Gastroesophageal sphincter (tissue), 4 donors: ENCODE results near the gene ACIN1. TPM values are rescaled to one million over a fixed set of nuclear protein-coding genes. Genes with fewer than 3 reads are reported as not detected.

Experiments used
- ATAC-seq: fragments of 150-250 bp; one replicate; pipeline ENCODE4 v1.9.1; 2016; ENCODE audit warnings: mild to moderate bottlenecking, moderate library complexity
- H3K27ac ChIP-seq, 4 donors: fragments of 200-600 bp; sonication (generic) in 3 of 4; 1 replicate in 3 of 4; 2 replicates in 1 of 4; pipeline ENCODE4 v1.5.1; 2016 to 2019
- H3K27me3 ChIP-seq: fragments of 200-600 bp; sonication (generic); one replicate; pipeline ENCODE4 v1.5.1; 2019
- H3K36me3 ChIP-seq, 2 donors: fragments of 200-600 bp; sonication (generic); one replicate each; pipeline ENCODE4 v1.5.1; 2019; ENCODE audit warnings: control low read depth in 1 of 2
- H3K4me1 ChIP-seq, 3 donors: fragments of 200-600 bp; sonication (generic); 1 replicate in 2 of 3; 2 replicates in 1 of 3; pipeline ENCODE4 v1.5.1; 2016 to 2019; ENCODE audit warnings: control low read depth in 2 of 3
- H3K4me3 ChIP-seq, 2 donors: fragments of 200-600 bp; sonication (generic); one replicate each; pipeline ENCODE4 v1.5.1; 2019; ENCODE audit warnings: mild to moderate bottlenecking in 1 of 2, moderate library complexity in 1 of 2
- H3K9me3 ChIP-seq, 3 donors: fragments of 200-600 bp; sonication (generic); one replicate each; pipeline ENCODE4 v1.5.1; 2017 to 2019; ENCODE audit warnings: control low read depth in 2 of 3
- EP300 ChIP-seq: sonication (generic); formaldehyde crosslinking; IDR thresholded peaks from one replicate; pipeline ENCODE4 v1.6.1; 2017; ENCODE audit warnings: antibody characterized with exemption, mild to moderate bottlenecking
- POLR2A ChIP-seq, 2 donors: fragments of 450-650 bp; IDR thresholded peaks; one replicate each; pipeline ENCODE4 v1.6.1; 2017; ENCODE audit warnings: antibody characterized with exemption in 2 of 2, mild to moderate bottlenecking in 2 of 2, moderate library complexity in 1 of 2
- POLR2AphosphoS5 ChIP-seq: sonication (generic); formaldehyde crosslinking; IDR thresholded peaks from one replicate; pipeline ENCODE4 v1.6.1; 2017; ENCODE audit warnings: antibody characterized with exemption
- WGBS, 2 donors: methylation state at CpG; one replicate each; pipeline ENCODE4 v1.1.5; 2018; ENCODE audit warnings: low coverage in 1 of 2; 5-methylcytosine and 5-hydroxymethylcytosine counted together
- total RNA-seq, 4 donors: library from RNA; depleted of rRNA; stranded (reverse); fragments of >200 nt; gene quantifications; one replicate each; pipeline ENCODE4 v1.1.0, GENCODE V29; 2016
- TF ChIP-seq, protein P1 (sequence below), 4 experiments: fragments of 200-600 bp in 2 of 4; fragments of 450-650 bp in 2 of 4; sonication (generic) in 1 of 4; IDR thresholded peaks; one replicate each; pipeline ENCODE4 v1.5.1; 2017 to 2019; ENCODE audit warnings: antibody characterized with exemption in 4 of 4, mild to moderate bottlenecking in 2 of 4, moderate library complexity in 2 of 4

Gene ACIN1
- total RNA-seq, 4 donors from 2014 or later = 55.7 to 121 (median 91.8) TPM

DNA sequence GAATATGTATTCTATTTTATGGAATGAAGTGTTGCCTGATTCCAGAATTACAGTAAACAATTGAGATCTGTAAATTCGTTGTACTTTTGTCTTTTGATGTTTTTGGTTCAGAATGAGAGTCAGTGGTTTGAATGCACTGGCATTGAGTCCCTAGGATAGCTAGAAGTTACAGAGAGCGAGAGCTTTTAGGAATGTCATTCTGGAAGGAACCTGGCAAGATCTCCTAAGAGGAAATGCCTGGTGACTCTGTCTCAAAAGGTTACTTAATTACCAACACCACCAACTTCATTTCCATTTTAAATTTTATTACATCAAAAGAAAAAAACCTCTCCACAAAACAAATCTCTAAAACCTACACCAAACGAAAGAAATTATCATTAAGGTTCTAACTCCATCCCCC is 30.1 kb upstream of the ACIN1 start:
- Histone ChIP-seq H3K27me3 (no peaks in the 10 kb centered on the region), H3K27ac (no peak overlapping the region), H3K36me3 (peaks cover 0 to 40% of the 10 kb centered on the region in 2 donors), H3K9me3 (no peaks in the 10 kb centered on the region), H3K4me3 (no peak overlapping the region), H3K4me1 (peaks cover 0 to 40% (median 0%) of the 10 kb centered on the region in 3 donors)
- TF ChIP-seq POLR2A (IDR thresholded peaks at IDR 0.05) = no peak
- TF ChIP-seq, protein P1, sequence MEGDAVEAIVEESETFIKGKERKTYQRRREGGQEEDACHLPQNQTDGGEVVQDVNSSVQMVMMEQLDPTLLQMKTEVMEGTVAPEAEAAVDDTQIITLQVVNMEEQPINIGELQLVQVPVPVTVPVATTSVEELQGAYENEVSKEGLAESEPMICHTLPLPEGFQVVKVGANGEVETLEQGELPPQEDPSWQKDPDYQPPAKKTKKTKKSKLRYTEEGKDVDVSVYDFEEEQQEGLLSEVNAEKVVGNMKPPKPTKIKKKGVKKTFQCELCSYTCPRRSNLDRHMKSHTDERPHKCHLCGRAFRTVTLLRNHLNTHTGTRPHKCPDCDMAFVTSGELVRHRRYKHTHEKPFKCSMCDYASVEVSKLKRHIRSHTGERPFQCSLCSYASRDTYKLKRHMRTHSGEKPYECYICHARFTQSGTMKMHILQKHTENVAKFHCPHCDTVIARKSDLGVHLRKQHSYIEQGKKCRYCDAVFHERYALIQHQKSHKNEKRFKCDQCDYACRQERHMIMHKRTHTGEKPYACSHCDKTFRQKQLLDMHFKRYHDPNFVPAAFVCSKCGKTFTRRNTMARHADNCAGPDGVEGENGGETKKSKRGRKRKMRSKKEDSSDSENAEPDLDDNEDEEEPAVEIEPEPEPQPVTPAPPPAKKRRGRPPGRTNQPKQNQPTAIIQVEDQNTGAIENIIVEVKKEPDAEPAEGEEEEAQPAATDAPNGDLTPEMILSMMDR (IDR thresholded peaks at IDR 0.05) = no peak
- ATAC-seq = no peak
- 60% methylated on average over 2 to 3 of the region's 3 CpGs for WGBS, 2 donors

DNA sequence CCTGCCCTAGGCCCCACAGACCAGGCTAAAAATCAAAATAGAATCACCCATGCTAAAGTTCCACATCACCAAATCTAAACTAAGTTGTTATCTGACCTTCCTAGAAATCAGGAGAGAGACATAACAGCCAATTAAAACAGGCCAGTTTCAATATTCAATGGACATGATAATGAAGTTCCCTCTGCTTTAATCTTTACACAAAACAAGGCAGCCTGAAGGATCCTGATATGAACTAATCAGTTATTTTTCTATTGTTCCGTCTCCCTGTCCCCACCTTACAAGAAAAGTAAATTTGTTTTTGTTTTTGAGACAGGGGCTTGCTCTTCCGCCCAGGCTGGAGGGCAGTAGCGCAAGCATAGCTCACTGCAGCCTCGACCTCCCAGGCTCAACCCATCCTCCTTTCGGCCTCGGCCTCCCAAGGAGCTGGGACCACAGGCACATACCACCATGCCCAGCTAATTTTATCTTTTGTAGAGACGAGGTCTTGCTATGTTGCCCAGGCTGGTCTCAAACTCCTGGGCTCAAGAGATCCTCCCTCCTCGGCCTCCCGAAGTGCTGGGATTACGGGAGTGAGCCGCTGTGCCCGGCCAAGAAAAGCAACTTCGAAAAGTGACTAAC is 29.5 kb upstream of the ACIN1 start:
- WGBS, 2 donors = 60 to 91% methylated on average over 1 to 13 of the region's 13 CpGs
- H3K4me1 ChIP-seq = peaks cover 0 to 35% (median 0%) of the 10 kb centered on the region in 3 donors
- H3K36me3 ChIP-seq = peaks cover 0 to 35% of the 10 kb centered on the region in 2 donors
- H3K9me3 ChIP-seq = no peaks in the 10 kb centered on the region
- TF ChIP-seq EP300 (no peak), POLR2AphosphoS5 (peak; percentile 10)
- H3K27ac ChIP-seq = no peak overlapping the region
- no peak for ATAC-seq
- no peaks in the 10 kb centered on the region for H3K27me3 ChIP-seq
- H3K4me3 ChIP-seq = no peak overlapping the region

DNA sequence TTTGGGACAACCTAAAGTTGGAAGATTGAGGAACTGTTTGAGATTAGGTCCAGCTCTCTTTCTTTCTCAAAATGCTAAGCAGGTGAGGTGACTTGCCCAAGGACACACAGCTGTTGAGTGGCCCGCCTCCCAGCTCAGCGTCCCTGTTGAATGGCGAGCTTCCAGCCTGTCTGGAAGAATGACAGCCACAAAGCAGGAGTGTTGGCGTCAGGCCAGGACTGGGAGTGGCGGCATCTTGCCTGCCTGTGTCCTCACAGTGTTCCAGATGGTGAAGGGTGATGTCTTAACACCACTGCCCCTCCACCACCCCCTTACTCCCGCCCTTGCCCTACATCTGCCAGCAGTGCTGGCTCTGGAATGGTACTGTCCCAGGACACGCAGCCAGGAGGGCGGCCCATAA is 28.5 kb upstream of the ACIN1 start:
- H3K4me1 ChIP-seq = peaks cover 0 to 35% (median 0%) of the 10 kb centered on the region in 3 donors
- ATAC-seq = peak; percentile 22
- 68 to 90% methylated on average over 2 to 8 of the region's 8 CpGs for WGBS, 2 donors

DNA sequence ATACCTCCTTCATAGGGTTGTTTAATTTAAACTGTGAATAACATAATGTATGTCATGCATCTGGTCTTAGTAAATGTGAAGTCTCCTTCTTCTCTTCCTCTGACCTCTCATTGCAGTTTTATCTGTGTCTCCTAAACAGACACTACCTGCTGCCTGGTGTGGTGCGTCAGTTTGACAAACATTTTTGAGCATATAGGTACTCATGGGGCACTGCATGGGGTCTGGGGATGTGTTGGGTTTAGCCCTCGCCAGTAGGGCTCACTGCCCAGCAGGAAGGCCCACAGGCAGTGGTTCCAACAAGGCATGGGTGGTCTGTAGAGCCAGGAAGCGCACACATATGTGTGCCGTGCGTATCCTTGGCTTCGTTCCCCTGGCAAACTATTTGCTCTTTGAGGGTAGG is 27.1 kb upstream of the ACIN1 start:
- 97 to 100% methylated on average over 1 to 5 of the region's 6 CpGs for WGBS, 2 donors
- H3K4me1 ChIP-seq = peaks cover 0 to 35% (median 0%) of the 10 kb centered on the region in 3 donors
- no peak for TF ChIP-seq EP300
- TF ChIP-seq POLR2AphosphoS5 = no peak
- TF ChIP-seq, protein P1 (IDR thresholded peaks at IDR 0.05) = no peak
- TF ChIP-seq POLR2A (IDR thresholded peaks at IDR 0.05) = no peak
- peak overlapping the region in 1 of 4 donors; percentile 42 for H3K27ac ChIP-seq
- no peak for ATAC-seq
- H3K36me3 ChIP-seq = peaks cover 0 to 11% of the 10 kb centered on the region in 2 donors
- no peaks in the 10 kb centered on the region for H3K9me3 ChIP-seq
- H3K4me3 ChIP-seq = no peak overlapping the region
- peaks cover 15% of the 10 kb centered on the region for H3K27me3 ChIP-seq

More for the DNA sequence above, 28.5 kb upstream of the ACIN1 start:
- peak; percentile 22 for TF ChIP-seq POLR2AphosphoS5
- TF ChIP-seq, protein P1 (IDR thresholded peaks at IDR 0.05) = no peak
- Histone ChIP-seq H3K27ac (no peak overlapping the region), H3K36me3 (peaks cover 0 to 24% of the 10 kb centered on the region in 2 donors), H3K27me3 (peaks cover 6% of the 10 kb centered on the region), H3K9me3 (no peaks in the 10 kb centered on the region), H3K4me3 (no peak overlapping the region)

DNA sequence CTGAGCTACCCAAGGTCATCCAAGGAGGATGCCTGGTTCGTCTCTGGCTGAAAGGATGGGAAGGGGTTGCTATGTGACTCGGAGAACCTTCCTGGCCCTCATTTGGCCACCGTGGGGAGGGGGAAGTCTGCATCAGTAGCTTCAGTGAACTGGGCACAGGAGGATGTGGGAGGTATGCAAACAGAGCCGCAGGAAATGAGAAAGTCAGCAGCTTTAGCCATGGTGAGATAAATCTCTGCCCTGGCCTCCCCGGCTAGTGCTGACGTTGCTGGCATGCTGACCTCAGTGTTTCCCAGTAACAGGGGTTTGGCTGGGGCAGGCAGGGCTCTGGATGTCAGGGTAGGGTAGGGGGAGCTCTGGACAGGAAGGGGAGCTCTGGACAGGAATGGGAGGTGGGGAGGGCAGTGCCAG is 26.4 kb upstream of the ACIN1 start:
- TF ChIP-seq POLR2A (IDR thresholded peaks at IDR 0.05) (no peak), EP300 (no peak), POLR2AphosphoS5 (peak; percentile 39)
- TF ChIP-seq, protein P1 (IDR thresholded peaks at IDR 0.05) = no peak
- H3K27ac ChIP-seq = peak overlapping the region in 2 of 4 donors; percentile 38 to 42
- H3K36me3 ChIP-seq = peaks cover 0 to 4% of the 10 kb centered on the region in 2 donors
- H3K4me1 ChIP-seq = peaks cover 0 to 35% (median 0%) of the 10 kb centered on the region in 3 donors
- 18 to 24% methylated on average over 2 to 4 of the region's 6 CpGs for WGBS, 2 donors
- peaks cover 22% of the 10 kb centered on the region for H3K27me3 ChIP-seq
- ATAC-seq = no peak
- H3K9me3 ChIP-seq = no peaks in the 10 kb centered on the region
- no peak overlapping the region for H3K4me3 ChIP-seq
